ENCODE measurements around the gene RNF215. TPM values are rescaled to one million over a fixed set of nuclear protein-coding genes. Genes with fewer than 3 reads are reported as not detected.

RNF215 gene
- total and polyA plus RNA-seq, 2 of the 13 experiments (the other 11 are each of a cell fraction or from before 2014, with no cell fraction given) = 5.3 to 6.1 TPM

DNA sequence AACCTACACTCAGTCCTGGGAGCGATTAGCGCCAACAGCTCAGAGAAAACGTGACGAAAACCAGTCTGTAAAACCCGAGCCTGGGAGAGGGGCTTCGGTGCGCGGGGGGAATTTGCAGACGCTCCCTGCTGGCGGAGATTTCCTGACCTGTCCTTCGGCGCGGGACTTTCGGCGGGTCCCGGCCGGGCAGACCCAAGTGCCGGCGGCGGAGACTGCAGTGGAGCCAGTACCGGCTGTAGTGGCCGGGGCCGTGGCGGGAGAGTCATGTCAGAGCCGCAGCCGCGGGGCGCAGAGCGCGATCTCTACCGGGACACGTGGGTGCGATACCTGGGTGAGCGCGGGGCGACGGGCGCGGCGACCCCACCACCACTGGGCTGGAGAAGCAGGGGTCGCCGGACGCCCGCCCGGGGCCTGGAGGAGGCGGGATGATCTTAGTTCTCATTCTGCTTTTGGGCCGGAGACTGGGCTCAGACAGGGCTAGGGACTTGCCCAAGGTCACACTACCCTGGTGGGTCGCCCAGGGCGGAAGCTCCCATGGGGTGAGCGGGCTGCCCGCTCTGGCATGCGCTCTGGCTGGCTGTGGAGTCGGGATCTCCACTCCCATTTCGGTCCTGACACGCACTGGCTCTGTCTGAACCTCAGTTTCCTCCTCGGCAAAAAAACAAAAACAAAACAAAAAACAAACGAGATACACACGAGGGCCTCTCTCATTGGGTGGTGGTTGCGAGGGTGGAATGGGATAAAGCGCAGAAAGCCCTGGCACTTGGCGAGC, 38.6 kb upstream of the RNF215 start, which contains the start of gene MTFP1 (continued):
- TF ChIP-seq, protein P1, sequence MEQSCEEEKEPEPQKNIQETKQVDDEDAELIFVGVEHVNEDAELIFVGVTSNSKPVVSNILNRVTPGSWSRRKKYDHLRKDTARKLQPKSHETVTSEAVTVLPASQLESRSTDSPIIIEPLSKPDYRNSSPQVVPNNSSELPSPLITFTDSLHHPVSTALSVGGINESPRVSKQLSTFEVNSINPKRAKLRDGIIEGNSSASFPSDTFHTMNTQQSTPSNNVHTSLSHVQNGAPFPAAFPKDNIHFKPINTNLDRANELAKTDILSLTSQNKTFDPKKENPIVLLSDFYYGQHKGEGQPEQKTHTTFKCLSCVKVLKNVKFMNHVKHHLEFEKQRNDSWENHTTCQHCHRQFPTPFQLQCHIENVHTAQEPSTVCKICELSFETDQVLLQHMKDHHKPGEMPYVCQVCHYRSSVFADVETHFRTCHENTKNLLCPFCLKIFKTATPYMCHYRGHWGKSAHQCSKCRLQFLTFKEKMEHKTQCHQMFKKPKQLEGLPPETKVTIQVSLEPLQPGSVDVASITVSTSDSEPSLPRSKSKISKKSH (CRISPR knock-in tag; IDR thresholded peaks at IDR 0.05; ENCODE audit: borderline replicate concordance) = peak; percentile 78; the same call in 1 of the 2 replicates
- 0 out of 2 replicates have a peak, but pooled peaks have one; percentile 37 for TF ChIP-seq ATAD3A (CRISPR knock-in tag; IDR thresholded peaks at IDR 0.05)
- TF ChIP-seq, protein P2, sequence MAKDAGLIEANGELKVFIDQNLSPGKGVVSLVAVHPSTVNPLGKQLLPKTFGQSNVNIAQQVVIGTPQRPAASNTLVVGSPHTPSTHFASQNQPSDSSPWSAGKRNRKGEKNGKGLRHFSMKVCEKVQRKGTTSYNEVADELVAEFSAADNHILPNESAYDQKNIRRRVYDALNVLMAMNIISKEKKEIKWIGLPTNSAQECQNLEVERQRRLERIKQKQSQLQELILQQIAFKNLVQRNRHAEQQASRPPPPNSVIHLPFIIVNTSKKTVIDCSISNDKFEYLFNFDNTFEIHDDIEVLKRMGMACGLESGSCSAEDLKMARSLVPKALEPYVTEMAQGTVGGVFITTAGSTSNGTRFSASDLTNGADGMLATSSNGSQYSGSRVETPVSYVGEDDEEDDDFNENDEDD (CRISPR knock-in tag; IDR thresholded peaks at IDR 0.05; ENCODE audit: borderline replicate concordance) = peak; percentile 73; the same call in 1 of the 2 replicates

DNA sequence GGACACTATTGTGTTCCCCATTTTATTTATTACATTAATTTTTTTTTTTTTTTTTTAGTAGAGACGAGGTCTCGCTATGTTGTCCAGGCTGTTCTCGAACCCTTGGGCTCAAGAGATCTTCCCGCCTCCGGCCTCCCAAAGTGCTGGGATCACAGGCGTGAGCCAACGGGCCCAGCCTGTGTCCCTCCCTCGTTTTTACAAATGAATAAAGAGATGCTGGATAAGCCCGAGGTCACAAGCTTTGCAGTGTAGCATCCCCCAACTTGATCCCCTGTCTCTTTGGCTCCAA, 38.1 kb upstream of the RNF215 start:
- peak overlapping the region; percentile 99 for H3K4me2 ChIP-seq (ENCODE audit: low read depth, low read length)
- ATAC-seq = no peak
- H3K4me1 ChIP-seq (ENCODE audit: insufficient read depth, low read length) = peaks cover 45% of the 10 kb centered on the region
- H2AFZ ChIP-seq (ENCODE audit: low read length) = peak overlapping the region; percentile 64
- DNase-seq (ENCODE audit: low spot score) = no peak
- H3K79me2 ChIP-seq (ENCODE audit: insufficient read depth, low read length) = peaks cover 15% of the 10 kb centered on the region
- intact Hi-C loops (cut with micrococcal nuclease; ENCODE audit: unreplicated experiment) (no loop called here), in situ Hi-C loops (cut with HindIII; ENCODE audit: extremely low pct_ligation_motif_present, low pct_unique_long_range_greater_than_20kb) (loop anchor here (5.0 kb wide), 1 partner anchor 33 kb away; no protein-coding TSS in a partner anchor)
- FAIRE-seq = no peak
- H3K4me3 ChIP-seq (replicated peaks in 1 of 3; ENCODE audit: insufficient read depth in 1 of 3, low read depth in 2 of 3, low read length in 3 of 3) = peak overlapping the region; percentile 68 to 89 (median 68)
- no TSS peak for BruUV-seq (replicated peaks)
- POLR2A ChIA-PET = interaction anchor here (4.2 to 7.2 kb wide), 2 partner anchors 8 to 31 kb away, joined by 26 to 164 read pairs; partner anchors contain the start of gene SEC14L2
- H3K27me3 ChIP-seq (ENCODE audit: control insufficient read depth in 1 of 2, insufficient read depth in 2 of 2, low read length in 2 of 2) = no peaks in the 10 kb centered on the region
- H3K27ac ChIP-seq (ENCODE audit: extremely low read length, insufficient read depth, low read length) = peak overlapping the region; percentile 70
- H3K9me3 ChIP-seq (ENCODE audit: low read length) = no peaks in the 10 kb centered on the region
- H4K20me1 ChIP-seq (ENCODE audit: insufficient read depth, low read length) = no peaks in the 10 kb centered on the region
- peak overlapping the region; percentile 68 for H3K9ac ChIP-seq (ENCODE audit: insufficient read depth, low read depth, low read length)
- 3% methylated on average over 9 of the region's 9 CpGs for WGBS (ENCODE audit: low lambda C conversion rate)
- H3K36me3 ChIP-seq (replicated peaks in 1 of 2; ENCODE audit: control insufficient read depth in 1 of 2, insufficient read depth in 2 of 2, low read length in 2 of 2) = peaks cover 0 to 5% of the 10 kb centered on the region in 2 experiments; a peak in 2 of 5 replicates
- CTCF ChIA-PET (ENCODE audit: low intra/inter-chr PET ratio, low total read pairs) = interaction anchor here (0.8 to 2.5 kb wide), 3 partner anchors 34 to 98 kb away, joined by 3 to 43 read pairs (median 4); no protein-coding TSS in a partner anchor
- TF ChIP-seq, protein P3, sequence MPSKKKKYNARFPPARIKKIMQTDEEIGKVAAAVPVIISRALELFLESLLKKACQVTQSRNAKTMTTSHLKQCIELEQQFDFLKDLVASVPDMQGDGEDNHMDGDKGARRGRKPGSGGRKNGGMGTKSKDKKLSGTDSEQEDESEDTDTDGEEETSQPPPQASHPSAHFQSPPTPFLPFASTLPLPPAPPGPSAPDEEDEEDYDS (CRISPR knock-in tag; IDR thresholded peaks at IDR 0.05) = no peak
- TF ChIP-seq ZNF564 (CRISPR knock-in tag; IDR thresholded peaks at IDR 0.05) (0 out of 2 replicates have a peak, but pooled peaks have one; percentile 21), ZNF619 (CRISPR knock-in tag; IDR thresholded peaks at IDR 0.05) (no peak), MTF2 (CRISPR knock-in tag; IDR thresholded peaks at IDR 0.05; ENCODE audit: borderline replicate concordance) (peak; percentile 75; the same call in 1 of the 2 replicates), EHMT2 (IDR thresholded peaks at IDR 0.05; ENCODE audit: borderline replicate concordance, low read depth, low read length) (no peak), MAFK (conservative IDR thresholded peaks at IDR 0.05 in 1 of 2, IDR thresholded peaks at IDR 0.05 in 1 of 2; ENCODE audit: low read length in 2 of 2) (no peak), ZNF30 (CRISPR knock-in tag; IDR thresholded peaks at IDR 0.05) (no peak), SMARCC2 (IDR thresholded peaks at IDR 0.05) (no peak), NR2F6 (IDR thresholded peaks at IDR 0.05) (no peak), NR2F6 (CRISPR knock-in tag; IDR thresholded peaks at IDR 0.05) (no peak), JUNB (CRISPR knock-in tag; IDR thresholded peaks at IDR 0.05; ENCODE audit: borderline replicate concordance) (no peak), FOXC1 (CRISPR knock-in tag; IDR thresholded peaks at IDR 0.05; ENCODE audit: borderline replicate concordance) (0 out of 2 replicates have a peak, but pooled peaks have one; percentile 32), DMAP1 (CRISPR knock-in tag; IDR thresholded peaks at IDR 0.05) (no peak)
- TF ChIP-seq, protein P4, sequence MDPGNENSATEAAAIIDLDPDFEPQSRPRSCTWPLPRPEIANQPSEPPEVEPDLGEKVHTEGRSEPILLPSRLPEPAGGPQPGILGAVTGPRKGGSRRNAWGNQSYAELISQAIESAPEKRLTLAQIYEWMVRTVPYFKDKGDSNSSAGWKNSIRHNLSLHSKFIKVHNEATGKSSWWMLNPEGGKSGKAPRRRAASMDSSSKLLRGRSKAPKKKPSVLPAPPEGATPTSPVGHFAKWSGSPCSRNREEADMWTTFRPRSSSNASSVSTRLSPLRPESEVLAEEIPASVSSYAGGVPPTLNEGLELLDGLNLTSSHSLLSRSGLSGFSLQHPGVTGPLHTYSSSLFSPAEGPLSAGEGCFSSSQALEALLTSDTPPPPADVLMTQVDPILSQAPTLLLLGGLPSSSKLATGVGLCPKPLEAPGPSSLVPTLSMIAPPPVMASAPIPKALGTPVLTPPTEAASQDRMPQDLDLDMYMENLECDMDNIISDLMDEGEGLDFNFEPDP (CRISPR knock-in tag; conservative IDR thresholded peaks at IDR 0.05) = 0 out of 2 replicates have a peak, but pooled peaks have one; percentile 56
